Trophoblast cell (in vitro differentiated cells and primary cell): ENCODE measurements around the gene PSMB11.

ENCODE experiments used
- DNase-seq, 2 donors: peaks; one replicate each; pipeline ENCODE4 v3.0.0-alpha.2; 2016
- H2AFZ ChIP-seq: 2 replicates; pipeline ENCODE4 v1.6.1; 2013; ENCODE audit warnings: low read length, moderate library complexity, mild to moderate bottlenecking; ENCODE audit not compliant: insufficient read depth, poor library complexity
- H2AK5ac ChIP-seq: 2 replicates; pipeline ENCODE4 v1.6.1; 2013; ENCODE audit warnings: mild to moderate bottlenecking, low read length
- H2BK120ac ChIP-seq: 2 replicates; pipeline ENCODE4 v1.6.1; 2013; ENCODE audit warnings: low read length, mild to moderate bottlenecking, moderate library complexity; ENCODE audit not compliant: insufficient read depth, poor library complexity
- H2BK12ac ChIP-seq: 2 replicates; pipeline ENCODE4 v1.6.1; 2013; ENCODE audit warnings: mild to moderate bottlenecking, low read length, moderate library complexity
- H2BK5ac ChIP-seq: 2 replicates; pipeline ENCODE4 v1.6.1; 2013; ENCODE audit warnings: low read length, low read depth, moderate library complexity, mild to moderate bottlenecking; ENCODE audit not compliant: poor library complexity
- H3K14ac ChIP-seq: 2 replicates; pipeline ENCODE4 v1.6.1; 2013; ENCODE audit warnings: mild to moderate bottlenecking, low read length
- H3K18ac ChIP-seq: 2 replicates; pipeline ENCODE4 v1.6.1; 2013; ENCODE audit warnings: mild to moderate bottlenecking, low read length
- H3K23ac ChIP-seq: 2 replicates; pipeline ENCODE4 v1.6.1; 2013; ENCODE audit warnings: low read length
- H3K27ac ChIP-seq: 2 replicates; pipeline ENCODE4 v1.5.1; 2013; ENCODE audit warnings: low read depth, mild to moderate bottlenecking, inconsistent platforms, low read length, moderate library complexity
- H3K27me3 ChIP-seq: 2 replicates; pipeline ENCODE4 v1.6.1; 2013; ENCODE audit warnings: inconsistent platforms, mild to moderate bottlenecking, low read length, moderate library complexity; ENCODE audit not compliant: insufficient read depth
- H3K36me3 ChIP-seq, 2 experiments: 1 replicate in 1 of 2; 2 replicates in 1 of 2; pipeline ENCODE4 v1.6.1; 2013; ENCODE audit warnings: low read length in 2 of 2, mild to moderate bottlenecking in 2 of 2, moderate library complexity in 1 of 2; ENCODE audit not compliant: insufficient read depth in 2 of 2, control insufficient read depth in 1 of 2
- H3K4ac ChIP-seq: 2 replicates; pipeline ENCODE4 v1.6.1; 2013; ENCODE audit warnings: low read depth, mild to moderate bottlenecking, low read length, moderate library complexity
- H3K4me1 ChIP-seq, 2 experiments: 1 replicate in 1 of 2; 2 replicates in 1 of 2; pipeline ENCODE4 v1.6.1; 2013; ENCODE audit warnings: low read length in 2 of 2, mild to moderate bottlenecking in 2 of 2, moderate library complexity in 1 of 2; ENCODE audit not compliant: insufficient read depth in 2 of 2, control insufficient read depth in 1 of 2
- H3K4me2 ChIP-seq: 2 replicates; pipeline ENCODE4 v1.6.1; 2013; ENCODE audit warnings: inconsistent platforms, mild to moderate bottlenecking, low read length, moderate library complexity
- H3K4me3 ChIP-seq: 2 replicates; pipeline ENCODE4 v1.5.1; 2013; ENCODE audit warnings: mild to moderate bottlenecking, low read depth, low read length, inconsistent platforms
- H3K79me1 ChIP-seq: one replicate; pipeline ENCODE4 v1.6.1; 2013; ENCODE audit warnings: low read length
- H3K79me2 ChIP-seq: 2 replicates; pipeline ENCODE4 v1.6.1; 2013; ENCODE audit warnings: low read length, mild to moderate bottlenecking; ENCODE audit not compliant: control insufficient read depth, insufficient read depth, poor library complexity
- H3K9ac ChIP-seq: 2 replicates; pipeline ENCODE4 v1.6.1; 2013; ENCODE audit warnings: mild to moderate bottlenecking, low read length
- H3K9me3 ChIP-seq: 2 replicates; pipeline ENCODE4 v1.6.1; 2013; ENCODE audit warnings: low read depth, mild to moderate bottlenecking, control low read depth, inconsistent platforms, low read length; ENCODE audit not compliant: insufficient read depth
- H4K12ac ChIP-seq: 2 replicates; pipeline ENCODE4 v1.6.1; 2013; ENCODE audit warnings: low read depth, mild to moderate bottlenecking, low read length, moderate library complexity
- H4K8ac ChIP-seq: 2 replicates; pipeline ENCODE4 v1.6.1; 2013; ENCODE audit warnings: low read depth, mild to moderate bottlenecking, low read length, moderate library complexity
- H4K91ac ChIP-seq: one replicate; pipeline ENCODE4 v1.6.1; 2013; ENCODE audit warnings: low read depth, mild to moderate bottlenecking, low read length, moderate library complexity
- WGBS: extraction: QIAGEN DNeasy Blood & Tissue Kit; methylation state at CpG from one replicate; pipeline ENCODE4 v1.1.7; 2013; ENCODE audit warnings: missing lambda C conversion rate; ENCODE audit not compliant: insufficient read length, insufficient coverage; ENCODE audit errors: extremely low coverage; 5-methylcytosine and 5-hydroxymethylcytosine counted together

The PSMB11 gene

GRCh38 chr14:23043145-23043544 lies 1.1 kb downstream of the PSMB11 start:
- Histone ChIP-seq H3K4me1 (no peaks in the 10 kb centered on the region), H3K9me3 (no peaks in the 10 kb centered on the region), H4K8ac (no peak overlapping the region), H2BK120ac (no peak overlapping the region), H3K4me2 (no peak overlapping the region), H2AK5ac (no peak overlapping the region), H3K27ac (no peak overlapping the region), H3K4me3 (no peak overlapping the region), H3K79me1 (no peaks in the 10 kb centered on the region), H4K91ac (no peak overlapping the region), H3K23ac (no peak overlapping the region), H2BK12ac (no peak overlapping the region), H2AFZ (no peak overlapping the region), H3K36me3 (peaks cover 9 to 11% of the 10 kb centered on the region in 2 experiments), H3K4ac (no peak overlapping the region), H3K9ac (no peak overlapping the region), H3K14ac (no peak overlapping the region), H3K79me2 (no peaks in the 10 kb centered on the region), H4K12ac (no peak overlapping the region), H3K18ac (no peak overlapping the region), H3K27me3 (no peaks in the 10 kb centered on the region), H2BK5ac (no peak overlapping the region)
- no peak for DNase-seq
- no CpG with 5 or more reads among the region's 6 CpGs for WGBS

GRCh38 chr14:23043754-23044153 lies 1.7 kb downstream of the PSMB11 start:
- no peak for DNase-seq
- Histone ChIP-seq H3K4me3 (no peak overlapping the region), H3K27ac (no peak overlapping the region), H3K23ac (no peak overlapping the region), H2BK12ac (no peak overlapping the region), H4K91ac (no peak overlapping the region), H2BK5ac (no peak overlapping the region), H2AK5ac (no peak overlapping the region), H3K36me3 (peaks cover 13 to 17% of the 10 kb centered on the region in 2 experiments), H3K4ac (no peak overlapping the region), H3K9me3 (no peaks in the 10 kb centered on the region), H3K18ac (no peak overlapping the region), H2BK120ac (no peak overlapping the region), H3K79me2 (no peaks in the 10 kb centered on the region), H3K27me3 (no peaks in the 10 kb centered on the region), H3K79me1 (no peaks in the 10 kb centered on the region), H3K9ac (no peak overlapping the region), H4K12ac (no peak overlapping the region), H3K4me1 (no peaks in the 10 kb centered on the region), H4K8ac (no peak overlapping the region), H3K4me2 (no peak overlapping the region), H3K14ac (no peak overlapping the region), H2AFZ (no peak overlapping the region)
- no CpG with 5 or more reads among the region's 3 CpGs for WGBS

GRCh38 chr14:23044840-23045239 lies 2.8 kb downstream of the PSMB11 start:
- H3K27ac ChIP-seq, result no peak overlapping the region
- H3K27me3 ChIP-seq, result no peaks in the 10 kb centered on the region
- no peak overlapping the region for H2BK5ac ChIP-seq
- H4K12ac ChIP-seq, result no peak overlapping the region
- H4K8ac ChIP-seq, result no peak overlapping the region
- no peak overlapping the region for H3K4me3 ChIP-seq
- no peak overlapping the region for H2AFZ ChIP-seq
- no peak overlapping the region for H2BK120ac ChIP-seq
- H3K4ac ChIP-seq, result no peak overlapping the region
- H3K18ac ChIP-seq, result no peak overlapping the region
- H3K4me2 ChIP-seq, result no peak overlapping the region
- no peaks in the 10 kb centered on the region for H3K4me1 ChIP-seq
- no peak overlapping the region for H3K23ac ChIP-seq
- H4K91ac ChIP-seq, result no peak overlapping the region
- no CpG with 5 or more reads among the region's 8 CpGs for WGBS
- H3K36me3 ChIP-seq, result peaks cover 23 to 28% of the 10 kb centered on the region in 2 experiments
- no peak overlapping the region for H3K9ac ChIP-seq
- DNase-seq, result no peak
- H2BK12ac ChIP-seq, result no peak overlapping the region
- H2AK5ac ChIP-seq, result no peak overlapping the region
- H3K79me2 ChIP-seq, result no peaks in the 10 kb centered on the region
- H3K14ac ChIP-seq, result no peak overlapping the region
- no peaks in the 10 kb centered on the region for H3K9me3 ChIP-seq
- H3K79me1 ChIP-seq, result no peaks in the 10 kb centered on the region

- Histone ChIP-seq H3K4ac (no peak overlapping the region), H2BK120ac (no peak overlapping the region), H4K91ac (no peak overlapping the region), H3K79me1 (no peaks in the 10 kb centered on the region), H3K4me3 (no peak overlapping the region), H3K4me1 (no peaks in the 10 kb centered on the region), H4K8ac (no peak overlapping the region), H2AFZ (no peak overlapping the region), H3K23ac (no peak overlapping the region), H2AK5ac (no peak overlapping the region), H4K12ac (no peak overlapping the region), H3K14ac (no peak overlapping the region), H3K36me3 (peaks cover 28 to 36% of the 10 kb centered on the region in 2 experiments), H3K27me3 (no peaks in the 10 kb centered on the region), H2BK5ac (no peak overlapping the region), H3K27ac (no peak overlapping the region), H3K79me2 (no peaks in the 10 kb centered on the region), H3K18ac (no peak overlapping the region), H3K9me3 (no peaks in the 10 kb centered on the region), H3K4me2 (no peak overlapping the region), H3K9ac (no peak overlapping the region), H2BK12ac (no peak overlapping the region)
- DNase-seq, result no peak
- no CpG with 5 or more reads among the region's 13 CpGs for WGBS
Observed at GRCh38 chr14:23045419-23046357, 3.7 kb downstream of the PSMB11 start.
